HG02759 (cell line): ENCODE measurements around the gene PLD1.
A peak's percentile ranks its signal among the peaks of the same experiment; 100 is the strongest.
"Not testable (repeated sequence)": the region's sequence is repeated elsewhere in the genome, so short reads cannot be mapped to it uniquely, and the experiment has no call there.

Experiments used
- ATAC-seq: cut with Tn5 transposase; IDR thresholded peaks from one replicate; pipeline ENCODE4 v1.9.1; 2021; ENCODE audit warnings: mild to moderate bottlenecking, moderate library complexity; ENCODE audit not compliant: unreplicated experiment

The PLD1 gene

GRCh38 chr3:171703144-171703543 is 107.1 kb downstream of the PLD1 start:
- no peak for ATAC-seq

- ATAC-seq, result no peak
Measured at GRCh38 chr3:171700653-171701052, 109.6 kb downstream of the PLD1 start.

DNA sequence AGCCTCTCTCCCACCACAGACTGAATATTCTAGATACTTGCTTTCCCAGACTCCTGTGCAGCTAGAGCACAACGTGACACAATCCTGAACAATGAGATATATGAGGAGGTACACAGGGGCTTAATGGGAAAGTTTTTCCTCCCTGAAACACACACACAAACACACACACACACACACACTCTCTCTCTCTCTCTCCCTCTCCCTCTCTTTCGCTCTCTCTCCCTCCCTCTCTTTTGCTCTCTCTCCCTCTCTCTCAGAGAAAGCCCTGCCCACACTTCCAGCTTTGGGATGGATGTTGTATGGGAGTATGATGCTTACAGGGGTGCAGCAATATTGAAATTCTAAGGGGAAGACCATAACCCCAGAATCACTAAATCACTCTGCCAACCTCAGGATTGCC is 110.1 kb downstream of the PLD1 start:
- no peak for ATAC-seq

- ATAC-seq, result no peak
Measured at GRCh38 chr3:171699601-171700000, 110.7 kb downstream of the PLD1 start.

DNA sequence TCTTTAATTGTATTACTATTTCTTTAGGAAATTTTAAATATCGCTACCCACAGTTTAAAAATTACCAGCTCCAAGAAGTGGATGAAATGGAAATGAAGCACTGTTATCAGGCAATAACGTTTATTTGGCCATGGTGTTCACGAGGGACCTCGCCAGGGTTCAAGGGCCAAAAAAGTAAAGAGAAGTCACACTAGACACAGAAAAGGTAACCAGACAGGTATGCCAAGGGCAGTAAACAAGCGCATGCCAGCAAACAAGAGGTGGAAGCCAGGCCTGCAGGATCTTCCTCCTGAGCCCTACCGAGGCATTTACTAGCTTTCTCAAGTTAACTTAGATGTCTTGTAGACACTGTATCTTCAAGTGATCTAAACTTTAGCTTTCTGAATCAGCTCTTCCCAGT is 113.5 kb downstream of the PLD1 start:
- no peak for ATAC-seq

DNA sequence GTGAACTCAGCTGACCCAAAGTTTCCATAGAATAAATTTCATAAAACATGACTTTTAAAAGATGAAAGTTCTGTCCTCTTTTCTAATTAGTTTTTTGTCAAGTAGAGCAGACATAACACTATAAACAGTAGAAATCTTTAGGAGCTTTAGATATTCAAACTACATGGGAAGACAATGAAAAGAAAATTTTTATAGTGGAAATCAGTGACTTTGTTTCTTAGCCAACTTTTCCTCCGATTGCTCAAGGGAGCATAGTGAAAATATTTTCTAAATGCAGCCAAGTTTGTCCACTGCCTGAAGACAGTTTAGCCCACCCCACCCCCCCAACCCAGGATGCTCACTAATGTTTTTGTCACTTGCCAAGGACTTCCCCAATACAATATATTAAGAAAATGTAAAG is 114.9 kb downstream of the PLD1 start:
- ATAC-seq, result no peak

DNA sequence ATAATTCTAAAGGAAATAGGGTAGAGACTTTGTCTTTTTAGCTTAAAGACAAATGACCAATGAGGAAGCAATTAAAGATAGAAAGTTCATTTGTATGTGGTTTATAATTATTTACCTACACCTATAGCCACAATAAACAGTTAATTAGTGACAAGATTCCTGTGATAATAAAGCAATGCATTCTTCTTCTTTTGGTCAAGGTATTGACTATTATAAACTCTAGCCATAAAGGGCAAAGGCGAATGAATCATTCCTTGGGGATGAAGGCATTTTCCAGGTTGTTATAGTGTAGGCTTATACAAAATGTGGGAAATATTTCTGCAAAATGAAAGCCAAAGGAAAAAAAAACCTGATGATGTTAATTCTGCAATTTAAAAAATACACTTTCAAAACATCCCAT is 115.4 kb downstream of the PLD1 start:
- no peak for ATAC-seq

- not testable (repeated sequence) for ATAC-seq
Measured at GRCh38 chr3:171692551-171692950, 117.7 kb downstream of the PLD1 start.

DNA sequence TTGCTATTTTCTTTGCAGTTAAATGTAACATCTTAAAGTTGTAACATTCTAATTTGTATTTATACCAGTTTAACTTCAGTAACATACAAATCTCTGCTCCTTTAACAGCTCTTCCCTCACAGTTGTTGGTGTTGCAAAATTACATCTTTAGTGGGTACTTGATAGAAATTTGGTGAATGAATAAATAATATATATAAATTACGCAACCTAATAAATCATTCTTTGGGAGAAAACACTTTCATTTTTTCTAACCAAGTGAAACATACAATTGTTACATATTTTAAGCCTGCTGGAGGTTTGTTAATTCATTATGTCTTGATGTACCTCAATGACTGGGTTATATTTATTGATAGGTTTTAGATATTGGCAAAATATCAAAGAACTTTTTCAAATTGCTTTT is 118.8 kb downstream of the PLD1 start:
- no peak for ATAC-seq

DNA sequence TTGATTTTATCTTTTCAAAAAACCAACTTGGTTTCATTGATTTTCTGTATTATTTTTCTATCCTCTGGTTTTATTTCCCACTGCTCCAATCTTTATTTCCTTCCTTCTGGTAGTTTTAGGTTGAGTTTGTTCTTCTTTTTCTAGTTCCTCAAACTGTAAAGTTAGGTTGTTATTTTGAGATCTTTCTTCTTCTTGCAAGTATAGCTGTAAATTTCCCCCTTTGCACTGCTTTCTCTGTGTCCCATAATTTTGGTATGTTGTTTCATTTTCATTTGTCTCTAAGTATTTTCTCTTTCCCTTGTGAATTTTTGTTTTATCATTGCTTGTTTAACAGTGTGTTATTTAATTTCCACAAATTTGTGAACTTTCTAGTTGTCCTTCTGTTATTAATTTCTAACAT is 120.0 kb downstream of the PLD1 start:
- ATAC-seq, result peak; percentile 47

- ATAC-seq, result no peak
Measured at GRCh38 chr3:171688593-171688992, 121.7 kb downstream of the PLD1 start.

DNA sequence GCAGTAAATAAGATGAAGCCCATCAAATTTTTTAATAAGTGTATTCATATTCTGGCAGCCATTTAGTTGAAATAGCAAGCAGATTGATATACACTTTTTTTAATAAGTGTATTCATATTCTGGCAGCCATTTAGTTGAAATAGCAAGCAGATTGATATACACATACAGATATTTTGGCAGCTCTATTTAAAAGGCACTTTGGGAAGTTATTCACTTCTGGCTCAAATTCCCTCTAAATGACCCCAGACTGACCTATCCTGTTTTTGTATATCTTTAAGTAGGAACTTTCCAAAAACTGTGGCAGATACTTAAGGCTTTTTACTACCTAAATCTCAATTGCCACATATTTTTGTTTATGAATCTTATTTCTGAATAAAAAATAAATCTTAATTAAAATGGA is 122.3 kb downstream of the PLD1 start:
- no peak for ATAC-seq

GRCh38 chr3:171687581-171687980 is 122.7 kb downstream of the PLD1 start:
- no peak for ATAC-seq

DNA sequence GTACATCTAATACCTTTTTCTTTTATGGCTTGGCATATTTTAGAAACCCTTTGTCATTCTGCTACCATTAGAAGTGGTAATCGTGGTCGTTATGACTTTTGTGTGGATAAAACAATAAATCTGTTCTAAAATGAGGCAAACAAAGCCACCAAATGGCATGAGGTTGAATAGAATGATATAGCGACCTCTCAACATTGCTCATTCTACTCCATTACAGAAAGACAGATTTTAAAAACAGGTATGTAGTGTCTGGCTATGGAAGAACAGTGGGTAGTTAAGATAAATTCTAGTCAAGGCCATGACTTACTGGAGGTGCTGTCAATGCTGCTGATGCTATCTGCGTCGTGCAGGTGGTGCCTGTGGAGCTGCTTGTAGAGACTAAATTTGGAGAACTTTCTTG is 123.2 kb downstream of the PLD1 start:
- no peak for ATAC-seq

DNA sequence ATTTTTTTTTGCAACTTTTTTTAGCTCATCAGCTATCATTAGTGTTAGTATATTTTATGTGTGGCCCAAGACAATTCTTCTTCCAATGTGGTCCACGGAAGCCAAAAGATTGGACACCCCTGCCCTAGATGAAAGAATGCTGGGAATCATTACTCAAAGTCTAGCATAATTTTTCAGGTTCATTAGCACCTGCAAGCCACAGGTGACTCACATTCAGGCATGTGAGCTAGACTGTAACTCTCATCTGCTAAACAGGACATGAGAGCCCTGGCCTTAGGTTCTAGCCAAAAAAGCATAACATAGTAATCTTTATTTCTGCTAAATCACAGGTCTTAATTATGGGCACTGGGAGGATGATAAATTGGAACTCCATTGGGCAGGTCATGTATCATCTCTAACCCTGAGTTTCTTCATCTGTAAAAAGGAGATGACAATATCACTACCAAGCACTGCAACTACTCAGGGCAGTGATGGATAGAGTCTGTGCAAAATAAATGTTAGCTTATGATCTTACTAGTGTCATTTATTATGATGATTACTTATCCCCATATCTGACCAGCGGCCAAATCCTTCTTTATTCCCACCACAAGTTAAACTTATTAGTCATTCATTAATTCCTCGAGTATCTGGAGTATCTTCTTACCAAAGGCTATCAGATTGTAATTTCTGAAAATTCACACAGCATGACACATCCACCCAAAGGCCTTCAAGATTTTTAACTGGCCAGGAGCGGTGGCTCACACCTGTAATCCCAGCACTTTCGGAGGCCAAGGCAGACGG is 125.0 kb downstream of the PLD1 start:
- no peak for ATAC-seq

DNA sequence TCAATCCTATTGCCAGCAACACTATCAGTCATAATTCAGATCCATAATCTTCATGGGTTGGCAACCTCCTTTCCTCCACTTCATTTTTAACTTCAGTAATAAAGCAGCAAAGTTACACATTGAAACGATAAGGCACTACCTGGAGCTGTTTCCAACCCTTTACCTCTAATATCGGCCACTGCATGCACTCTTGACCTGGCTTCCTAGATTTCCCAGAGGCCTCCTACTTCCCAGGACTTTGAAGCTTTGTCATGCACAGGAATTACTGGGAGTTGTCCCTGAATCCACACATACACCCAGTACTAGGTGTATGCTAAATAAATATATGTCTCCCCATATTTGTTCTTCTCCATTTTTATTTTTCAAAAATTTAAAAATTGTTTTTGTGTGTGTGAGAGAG is 126.1 kb downstream of the PLD1 start:
- ATAC-seq, result no peak

DNA sequence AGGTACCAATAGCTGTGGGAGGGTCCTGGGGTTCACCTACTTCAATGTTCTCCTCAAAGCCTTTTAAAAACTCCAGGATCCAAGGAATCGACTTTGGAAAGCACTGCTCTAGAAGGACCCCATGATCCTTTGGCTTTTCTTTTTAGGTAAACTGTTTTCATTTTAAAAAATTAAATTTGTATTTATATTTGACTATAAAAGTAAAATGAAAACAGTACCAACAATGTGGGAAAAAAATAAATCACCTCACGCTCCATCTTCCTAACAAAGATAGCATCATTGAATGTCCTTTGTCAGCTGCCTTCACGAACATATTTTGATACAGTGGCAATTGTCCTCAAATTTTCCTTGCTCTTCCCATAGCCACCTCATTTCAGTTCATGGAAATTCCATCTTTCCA is 127.5 kb downstream of the PLD1 start:
- no peak for ATAC-seq

DNA sequence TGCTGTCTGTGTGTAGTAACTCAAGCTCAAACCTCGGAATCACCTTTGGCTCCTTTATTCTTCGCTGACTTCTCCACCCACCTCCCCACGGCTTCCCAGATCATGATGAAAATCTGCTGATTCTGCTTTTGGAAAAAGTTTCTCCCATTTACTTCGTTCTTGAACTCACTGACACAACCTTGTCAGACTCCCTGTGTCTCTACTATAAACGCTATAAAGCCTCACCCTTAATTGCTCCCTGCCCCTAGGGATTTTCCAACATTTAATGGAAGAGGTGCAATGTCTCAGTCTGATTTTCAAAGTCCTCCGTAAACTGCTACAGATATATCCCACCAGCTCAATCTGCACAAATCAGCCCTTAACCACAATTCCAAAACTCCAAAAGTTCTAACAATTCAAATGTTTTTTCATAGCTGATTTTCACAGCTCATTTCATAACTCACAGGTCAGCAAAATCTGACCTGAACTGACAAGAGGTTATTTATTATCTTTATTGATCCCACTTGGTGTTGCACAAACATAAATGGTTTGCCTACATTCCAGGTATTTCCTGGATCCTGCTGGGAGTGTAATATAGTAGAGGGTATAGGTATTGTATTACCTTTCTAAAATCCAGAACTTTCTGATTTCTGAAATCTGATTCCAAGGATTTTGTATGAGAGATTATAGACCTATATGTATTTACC is 129.4 kb downstream of the PLD1 start:
- no peak for ATAC-seq

DNA sequence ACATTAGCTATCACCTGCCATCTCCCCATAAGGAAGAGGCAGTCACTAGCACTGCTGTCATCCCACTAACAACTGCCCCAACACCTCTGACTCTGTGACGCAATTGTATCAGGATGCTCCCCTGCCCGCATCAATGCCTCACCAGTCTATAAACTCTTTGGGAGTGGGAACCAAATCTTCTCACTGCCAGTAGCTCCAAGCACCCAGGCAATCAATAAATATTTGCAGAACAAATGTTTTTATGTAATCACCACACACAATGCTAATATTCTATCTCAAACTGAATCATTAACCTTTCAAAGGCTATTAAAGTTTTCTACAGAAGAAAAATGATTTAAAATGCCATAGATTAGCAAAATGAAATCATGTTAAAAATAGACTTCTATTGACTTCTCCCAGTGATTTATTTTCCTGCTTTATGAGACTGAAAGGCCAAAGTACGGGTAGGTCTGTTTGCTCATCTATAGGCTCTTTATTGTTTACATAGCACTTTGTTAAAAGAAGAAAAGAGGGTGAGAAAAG is 131.3 kb downstream of the PLD1 start:
- ATAC-seq, result no peak

DNA sequence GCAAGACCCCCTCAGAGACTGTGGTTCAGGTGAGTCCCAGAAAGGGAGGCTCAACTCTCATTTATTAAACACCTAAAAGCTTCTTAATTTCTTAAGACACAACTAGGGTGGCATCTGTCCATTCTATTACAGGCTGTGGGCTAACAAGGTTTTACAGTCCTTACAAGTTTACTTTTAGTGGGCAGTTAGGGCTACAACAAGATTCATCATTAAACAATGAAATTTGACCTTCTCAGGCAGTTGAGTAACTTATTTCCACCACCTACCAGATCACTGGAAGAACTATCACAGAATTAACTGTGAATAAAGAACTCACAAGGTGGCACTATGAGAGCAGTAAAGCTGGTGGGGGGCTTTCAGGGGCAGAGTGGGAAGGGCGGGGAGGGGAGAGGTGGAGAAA is 132.6 kb downstream of the PLD1 start:
- no peak for ATAC-seq

DNA sequence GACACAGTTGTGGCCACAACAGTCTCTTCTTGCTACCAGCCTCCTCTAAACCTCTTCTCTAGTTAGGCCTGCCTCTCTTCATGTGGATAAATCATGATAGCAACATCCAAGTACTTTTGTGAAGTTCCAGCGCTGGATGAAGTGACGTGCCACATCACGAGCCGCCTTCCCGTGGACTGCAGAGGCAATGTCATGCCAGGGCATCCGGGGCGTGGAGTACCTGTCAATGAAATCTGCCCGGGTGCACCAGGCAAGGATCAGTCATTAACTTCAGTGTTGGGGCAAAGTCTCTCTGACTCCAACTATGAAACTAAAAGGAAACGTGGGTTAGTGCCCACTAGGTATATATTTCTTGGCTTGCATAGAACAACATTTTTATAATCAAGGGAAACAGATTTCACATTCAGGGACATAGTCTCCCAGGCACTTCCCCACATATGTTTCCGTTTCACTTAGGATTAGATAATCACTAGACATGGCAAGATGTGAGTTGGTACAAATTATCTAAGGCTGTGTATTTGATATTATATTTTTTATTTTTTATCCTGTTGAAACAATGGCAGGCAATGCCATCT is 133.6 kb downstream of the PLD1 start:
- ATAC-seq, result no peak

GRCh38 chr3:171673951-171674350 is 136.3 kb downstream of the PLD1 start:
- no peak for ATAC-seq
